ACC112 (cell line): ENCODE results near the gene GRID1.

Experiments used
- H2AFZ ChIP-seq: fragments of 200-600 bp; sonication (generic); one replicate; pipeline ENCODE4 v1.6.0; 2017; ENCODE audit warnings: antibody characterized with exemption, low read length; ENCODE audit not compliant: unreplicated experiment
- H3K27ac ChIP-seq: fragments of 200-600 bp; sonication (generic); 2 replicates; pipeline ENCODE4 v1.5.1; 2014; ENCODE audit warnings: low read depth, mild to moderate bottlenecking, antibody characterized with exemption, low read length, moderate library complexity
- H3K27me3 ChIP-seq: fragments of 200-600 bp; sonication (generic); 2 replicates; pipeline ENCODE4 v1.6.1; 2014; ENCODE audit warnings: mild to moderate bottlenecking, antibody characterized with exemption, low read length, moderate library complexity, mixed read lengths; ENCODE audit not compliant: insufficient read depth
- H3K36me3 ChIP-seq: fragments of 200-600 bp; sonication (generic); 2 replicates; pipeline ENCODE4 v1.6.1; 2016; ENCODE audit warnings: mild to moderate bottlenecking, antibody characterized with exemption, low read length, moderate library complexity, mixed read lengths; ENCODE audit not compliant: insufficient read depth
- H3K4me1 ChIP-seq: fragments of 200-600 bp; sonication (generic); one replicate; pipeline ENCODE4 v1.6.1; 2016; ENCODE audit warnings: low read length, mixed read lengths; ENCODE audit not compliant: insufficient read depth, unreplicated experiment, control insufficient read depth
- H3K4me3 ChIP-seq: fragments of 200-600 bp; sonication (generic); 2 replicates; pipeline ENCODE4 v1.5.1; 2014; ENCODE audit warnings: mild to moderate bottlenecking, low read depth, low read length
- H3K79me2 ChIP-seq: fragments of 200-600 bp; sonication (generic); one replicate; pipeline ENCODE4 v1.6.0; 2016; ENCODE audit warnings: low read length; ENCODE audit not compliant: control insufficient read depth, unreplicated experiment, insufficient read depth

GRID1 gene

GRCh38 chr10:86195521-86196157 lies 171.0 kb downstream of the GRID1 start:
- Histone ChIP-seq H3K4me3 (no peak overlapping the region), H2AFZ (no peak overlapping the region), H3K4me1 (no peaks in the 10 kb centered on the region), H3K79me2 (no peaks in the 10 kb centered on the region), H3K36me3 (no peaks in the 10 kb centered on the region), H3K27me3 (no peaks in the 10 kb centered on the region), H3K27ac (no peak overlapping the region)

GRCh38 chr10:86194684-86195083 lies 171.9 kb downstream of the GRID1 start:
- H3K4me1 ChIP-seq = no peaks in the 10 kb centered on the region

GRCh38 chr10:86193841-86194240 lies 172.8 kb downstream of the GRID1 start:
- Histone ChIP-seq H3K27ac (no peak overlapping the region), H3K27me3 (no peaks in the 10 kb centered on the region), H3K4me1 (no peaks in the 10 kb centered on the region), H3K4me3 (no peak overlapping the region), H2AFZ (no peak overlapping the region), H3K79me2 (no peaks in the 10 kb centered on the region), H3K36me3 (no peaks in the 10 kb centered on the region)

More at GRCh38 chr10:86194684-86195083, 171.9 kb downstream of the GRID1 start:
- Histone ChIP-seq H2AFZ (no peak overlapping the region), H3K79me2 (no peaks in the 10 kb centered on the region), H3K27ac (no peak overlapping the region), H3K27me3 (no peaks in the 10 kb centered on the region), H3K36me3 (no peaks in the 10 kb centered on the region), H3K4me3 (no peak overlapping the region)

GRCh38 chr10:86192691-86193090 lies 173.9 kb downstream of the GRID1 start:
- Histone ChIP-seq H3K36me3 (no peaks in the 10 kb centered on the region), H2AFZ (no peak overlapping the region), H3K27me3 (no peaks in the 10 kb centered on the region), H3K79me2 (no peaks in the 10 kb centered on the region), H3K27ac (no peak overlapping the region), H3K4me1 (no peaks in the 10 kb centered on the region), H3K4me3 (no peak overlapping the region)

GRCh38 chr10:86192147-86192546 lies 174.4 kb downstream of the GRID1 start:
- Histone ChIP-seq H3K4me3 (no peak overlapping the region), H3K27ac (no peak overlapping the region), H3K79me2 (no peaks in the 10 kb centered on the region), H2AFZ (no peak overlapping the region), H3K36me3 (no peaks in the 10 kb centered on the region), H3K4me1 (no peaks in the 10 kb centered on the region), H3K27me3 (no peaks in the 10 kb centered on the region)

GRCh38 chr10:86191686-86192085 lies 174.9 kb downstream of the GRID1 start:
- no peaks in the 10 kb centered on the region for H3K79me2 ChIP-seq
- no peak overlapping the region for H3K4me3 ChIP-seq
- no peaks in the 10 kb centered on the region for H3K36me3 ChIP-seq
- no peak overlapping the region for H3K27ac ChIP-seq
- no peaks in the 10 kb centered on the region for H3K4me1 ChIP-seq
- no peaks in the 10 kb centered on the region for H3K27me3 ChIP-seq
- H2AFZ ChIP-seq = no peak overlapping the region

- H3K79me2 ChIP-seq = no peaks in the 10 kb centered on the region
- no peaks in the 10 kb centered on the region for H3K27me3 ChIP-seq
- no peak overlapping the region for H3K27ac ChIP-seq
- no peaks in the 10 kb centered on the region for H3K4me1 ChIP-seq
- H2AFZ ChIP-seq = no peak overlapping the region
- H3K36me3 ChIP-seq = no peaks in the 10 kb centered on the region
- no peak overlapping the region for H3K4me3 ChIP-seq
Observed at GRCh38 chr10:86191166-86191565, 175.4 kb downstream of the GRID1 start.

GRCh38 chr10:86190291-86190690 lies 176.3 kb downstream of the GRID1 start:
- H3K27me3 ChIP-seq = no peaks in the 10 kb centered on the region
- no peaks in the 10 kb centered on the region for H3K36me3 ChIP-seq
- H3K4me1 ChIP-seq = no peaks in the 10 kb centered on the region
- no peaks in the 10 kb centered on the region for H3K79me2 ChIP-seq
- H3K4me3 ChIP-seq = no peak overlapping the region
- no peak overlapping the region for H3K27ac ChIP-seq
- no peak overlapping the region for H2AFZ ChIP-seq

- H3K79me2 ChIP-seq = no peaks in the 10 kb centered on the region
- no peaks in the 10 kb centered on the region for H3K4me1 ChIP-seq
- no peak overlapping the region for H2AFZ ChIP-seq
- no peak overlapping the region for H3K4me3 ChIP-seq
- H3K27me3 ChIP-seq = no peaks in the 10 kb centered on the region
- H3K27ac ChIP-seq = no peak overlapping the region
- no peaks in the 10 kb centered on the region for H3K36me3 ChIP-seq
Observed at GRCh38 chr10:86189891-86190290, 176.7 kb downstream of the GRID1 start.

- Histone ChIP-seq H3K79me2 (no peaks in the 10 kb centered on the region), H3K36me3 (no peaks in the 10 kb centered on the region), H2AFZ (no peak overlapping the region), H3K4me3 (no peak overlapping the region), H3K4me1 (no peaks in the 10 kb centered on the region), H3K27me3 (no peaks in the 10 kb centered on the region), H3K27ac (no peak overlapping the region)
Observed at GRCh38 chr10:86188796-86189558, 177.6 kb downstream of the GRID1 start.

- no peak overlapping the region for H3K27ac ChIP-seq
- H3K4me3 ChIP-seq = no peak overlapping the region
- no peaks in the 10 kb centered on the region for H3K27me3 ChIP-seq
- no peak overlapping the region for H2AFZ ChIP-seq
- no peaks in the 10 kb centered on the region for H3K4me1 ChIP-seq
- no peaks in the 10 kb centered on the region for H3K36me3 ChIP-seq
- H3K79me2 ChIP-seq = no peaks in the 10 kb centered on the region
Observed at GRCh38 chr10:86188326-86188725, 178.3 kb downstream of the GRID1 start.
